Activated naive CD4-positive, alpha-beta T cell treated with anti-CD3 and anti-CD28 coated beads, Interleukin-2, amount 50 U/mL, for 16 hours (primary cell): ENCODE data around the gene CAPZA3.
"Not testable (repeated sequence)": the region's sequence is repeated elsewhere in the genome, so short reads cannot be mapped to it uniquely, and the experiment has no call there.

Experiments
- DNase-seq: peaks from one replicate; pipeline ENCODE4 v3.0.0-alpha.2; 2020

CAPZA3 gene, protein sequence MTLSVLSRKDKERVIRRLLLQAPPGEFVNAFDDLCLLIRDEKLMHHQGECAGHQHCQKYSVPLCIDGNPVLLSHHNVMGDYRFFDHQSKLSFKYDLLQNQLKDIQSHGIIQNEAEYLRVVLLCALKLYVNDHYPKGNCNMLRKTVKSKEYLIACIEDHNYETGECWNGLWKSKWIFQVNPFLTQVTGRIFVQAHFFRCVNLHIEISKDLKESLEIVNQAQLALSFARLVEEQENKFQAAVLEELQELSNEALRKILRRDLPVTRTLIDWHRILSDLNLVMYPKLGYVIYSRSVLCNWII

DNA sequence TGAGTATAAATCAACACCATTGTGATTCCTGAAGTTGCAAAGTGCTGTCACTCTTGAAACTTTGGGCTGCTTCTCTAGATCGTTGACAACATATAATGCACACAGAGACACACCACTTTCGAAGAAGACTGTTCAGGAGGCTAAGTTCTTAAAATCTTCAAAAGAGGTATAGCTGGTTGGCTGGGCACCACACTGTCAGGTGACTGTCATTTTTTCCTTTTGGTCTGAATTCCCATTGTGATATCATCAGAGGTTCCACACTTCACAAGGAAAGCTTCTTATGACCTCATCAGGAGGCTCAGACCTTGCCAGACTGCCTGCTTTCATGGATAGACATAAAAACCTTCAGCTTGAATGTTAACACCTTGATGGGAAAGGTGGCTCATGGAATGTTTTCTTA lies at the start of gene CAPZA3, which contains the start of gene PLCZ1:
TSS of gene CAPZA3 (plus strand) at position 301 of the 400 bp plus-strand sequence. CDS start 150 bp downstream, outside the sequence.
TSS of gene PLCZ1 (minus strand) at position 194 of the 400 bp plus-strand sequence. CDS start 641 bp downstream, outside the sequence.
- no peak for DNase-seq

DNA sequence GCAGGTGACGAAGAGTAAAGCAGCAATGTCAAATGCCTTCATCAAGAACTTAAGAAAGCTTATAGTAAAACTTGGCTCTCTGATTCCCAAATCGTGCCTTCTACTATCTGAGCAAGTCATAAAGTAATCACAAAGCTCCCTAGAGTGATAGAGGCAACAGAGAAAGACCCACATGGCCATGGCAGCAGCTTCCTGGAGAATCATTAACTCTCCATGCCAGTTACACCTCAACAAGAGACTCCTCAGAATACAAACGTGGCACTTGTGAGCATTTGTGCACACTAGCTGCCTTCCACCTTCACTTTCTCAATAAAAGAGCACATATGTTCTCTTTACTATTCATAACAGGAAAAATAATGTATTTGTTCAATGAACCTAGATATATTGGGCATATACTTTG lies 48.1 kb upstream of the CAPZA3 start:
- DNase-seq, result no peak

DNA sequence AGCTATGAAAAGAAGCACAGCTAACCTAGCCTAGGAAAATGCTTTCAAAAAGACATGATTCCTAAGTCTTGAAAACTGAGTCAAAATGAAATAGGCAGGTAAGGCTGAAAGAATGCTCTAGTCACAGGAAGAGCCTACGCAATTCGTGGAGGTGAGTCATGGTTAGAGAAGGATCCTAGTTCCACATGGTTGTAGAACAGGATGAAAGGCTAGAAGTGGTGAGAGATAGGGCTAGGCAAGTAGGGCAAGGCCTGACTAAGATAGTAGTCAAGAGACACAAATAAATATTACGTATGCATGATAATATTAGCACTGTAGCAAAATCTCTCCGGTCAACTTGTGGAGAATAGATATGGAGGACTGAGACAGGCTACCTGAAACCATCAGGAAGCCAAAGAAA lies 47.3 kb upstream of the CAPZA3 start:
- no peak for DNase-seq

DNA sequence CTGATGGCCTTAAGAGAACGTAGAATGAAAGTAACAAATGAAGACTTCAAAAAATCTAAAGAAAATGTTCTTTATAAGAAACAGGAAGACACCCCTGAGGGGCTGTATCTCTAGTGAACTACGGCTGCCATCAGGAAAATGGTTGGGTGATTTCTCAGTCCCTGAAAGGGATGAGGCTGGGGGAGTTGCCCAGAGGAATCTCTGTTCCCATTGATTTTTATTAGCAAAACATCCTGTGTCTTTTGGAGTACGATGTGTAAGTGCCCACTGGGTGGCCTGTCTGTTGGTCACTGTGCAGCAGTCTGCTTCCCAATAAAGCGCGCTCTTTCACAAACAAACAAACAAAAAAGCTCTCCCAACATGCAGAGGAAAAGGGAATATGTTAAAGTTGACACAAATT lies 43.9 kb upstream of the CAPZA3 start:
- not testable (repeated sequence) for DNase-seq

DNA sequence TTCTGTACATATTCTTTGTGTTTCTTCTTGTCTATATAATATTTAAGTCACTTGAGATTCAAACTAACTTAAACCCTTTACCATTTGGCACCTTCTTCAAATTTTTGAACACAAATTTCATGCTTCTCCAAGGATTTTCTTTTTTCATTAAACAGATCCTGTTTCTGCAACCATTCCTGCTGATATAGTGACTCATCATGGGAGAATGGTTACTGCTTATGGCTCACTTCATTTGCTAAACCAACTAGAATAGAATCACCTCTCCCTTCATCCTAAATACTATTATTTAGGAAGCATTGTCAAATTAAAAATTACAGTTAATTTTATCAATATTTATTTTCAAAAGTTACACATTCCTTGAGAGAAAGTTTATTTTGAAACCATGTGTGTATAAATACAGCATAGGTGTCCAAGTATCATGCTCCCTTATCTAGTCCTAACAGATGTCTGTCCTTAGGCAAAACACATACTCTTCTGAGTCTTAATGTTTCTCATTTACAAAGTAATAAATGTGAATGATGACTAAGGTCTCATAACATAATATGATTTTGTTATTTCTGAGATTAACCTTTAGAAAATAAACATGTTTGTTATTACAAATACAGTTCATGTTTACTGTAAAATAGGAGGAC lies 40.8 kb upstream of the CAPZA3 start:
- DNase-seq, result no peak

DNA sequence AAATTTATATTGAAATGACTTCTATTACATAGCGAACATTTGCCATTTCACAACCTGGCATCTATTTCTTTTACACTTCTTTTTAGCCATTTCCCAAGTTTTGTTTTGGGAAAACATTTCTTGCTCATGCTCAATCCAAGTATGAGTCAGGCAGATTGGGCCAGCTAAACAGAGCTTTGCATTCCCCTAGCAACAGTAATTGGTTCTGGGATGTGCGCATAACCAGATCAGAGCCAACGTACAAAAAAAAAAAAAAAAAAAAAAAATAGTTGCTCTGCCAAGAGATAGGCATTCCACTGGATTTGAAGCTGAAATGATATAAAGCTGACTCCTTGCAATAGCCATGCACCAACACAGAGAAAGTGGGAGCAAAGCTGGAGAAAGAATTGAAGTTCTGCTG lies 37.6 kb upstream of the CAPZA3 start:
- no peak for DNase-seq

DNA sequence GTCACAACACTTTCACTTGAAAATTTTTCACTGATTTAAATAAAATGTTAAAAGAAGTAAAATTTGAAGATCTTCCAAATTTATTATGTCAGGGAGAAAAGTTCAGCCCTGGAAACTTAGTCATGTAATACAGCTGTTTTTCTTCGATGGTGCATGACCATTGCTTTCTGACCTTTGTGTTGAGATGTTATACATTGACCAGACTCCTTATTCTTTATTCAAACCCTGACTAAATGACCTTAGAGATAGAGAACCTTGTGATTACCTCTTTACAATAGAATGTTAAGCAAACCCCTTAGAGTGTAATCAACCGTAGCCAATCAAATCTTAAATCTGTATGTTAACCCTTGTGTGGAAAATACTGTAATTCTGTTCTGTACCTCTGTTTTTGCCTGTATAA lies 34.6 kb upstream of the CAPZA3 start:
- no peak for DNase-seq

DNA sequence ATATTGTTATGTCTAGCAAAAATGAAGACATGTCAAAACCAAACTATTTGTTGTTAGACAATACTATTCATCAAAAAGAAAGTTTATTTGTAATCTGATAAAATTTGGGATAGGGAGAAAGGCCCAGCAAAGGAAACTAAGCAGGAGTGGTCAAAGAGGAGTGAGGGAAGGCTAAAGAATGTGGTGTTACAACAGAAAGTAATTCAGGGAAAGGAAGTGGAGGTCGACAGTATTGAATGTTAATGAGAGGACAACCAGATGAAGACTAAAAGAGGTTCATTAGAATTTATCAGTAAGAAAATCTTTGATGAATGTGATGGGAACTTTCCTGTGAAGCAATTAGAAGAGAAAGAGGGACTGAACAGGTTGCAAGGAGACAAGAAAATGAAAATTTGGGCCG lies 34.0 kb upstream of the CAPZA3 start:
- no peak for DNase-seq

DNA sequence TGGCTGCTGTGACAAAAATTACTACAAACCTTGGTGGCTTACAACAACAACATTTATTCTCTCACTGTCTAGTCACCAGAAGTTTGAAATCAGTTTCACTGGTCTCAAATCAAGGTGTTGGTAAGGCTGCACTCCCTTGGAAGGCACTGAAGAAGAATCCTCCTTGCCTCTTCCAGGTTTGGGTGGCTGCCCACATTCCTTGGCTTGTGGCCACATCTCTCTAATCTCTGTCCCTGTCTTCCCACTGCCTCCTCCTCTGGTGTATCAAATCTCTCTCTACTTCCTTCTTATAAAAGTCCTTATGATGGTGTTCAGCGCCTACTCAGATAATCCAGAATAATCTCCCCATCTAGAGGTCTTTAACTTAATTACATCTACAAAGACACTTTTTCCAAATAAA lies 31.1 kb upstream of the CAPZA3 start:
- no peak for DNase-seq

DNA sequence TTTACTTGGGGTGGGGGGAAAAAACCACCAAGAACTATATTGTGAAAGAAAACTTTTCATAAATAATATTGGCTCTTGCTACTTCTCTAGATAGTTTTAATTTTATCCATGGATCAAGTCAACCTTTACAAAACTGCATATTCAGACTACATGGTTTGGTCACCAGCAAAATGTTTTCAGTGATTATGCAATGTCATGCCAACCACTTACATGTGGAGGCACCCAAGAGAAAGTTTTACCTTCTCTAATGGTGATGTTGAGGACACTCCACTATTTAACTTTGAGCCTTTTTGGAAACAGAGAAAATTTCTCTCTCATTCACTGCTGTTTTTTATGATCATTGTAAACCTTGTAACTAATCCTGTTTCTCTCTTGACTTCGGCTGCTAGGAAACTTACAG lies 21.7 kb upstream of the CAPZA3 start:
- DNase-seq, result no peak

DNA sequence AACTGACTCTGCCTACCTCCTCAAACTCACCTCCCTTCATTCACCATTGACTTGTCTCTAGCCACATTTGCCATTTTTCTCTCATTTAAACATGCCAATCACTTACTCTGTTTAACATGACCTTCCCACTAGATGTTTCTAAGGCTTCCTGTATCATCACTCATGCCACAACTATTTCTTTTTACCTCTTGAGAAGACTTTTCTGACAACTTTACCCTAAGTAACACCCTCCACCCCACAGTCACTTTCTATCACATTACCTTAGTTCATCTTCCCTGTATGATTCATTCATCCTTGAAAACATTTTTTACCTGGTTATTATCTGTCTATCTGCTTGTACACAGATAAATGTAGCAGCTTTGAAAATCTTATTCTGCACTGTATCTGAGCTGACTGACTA lies 19.5 kb upstream of the CAPZA3 start:
- DNase-seq, result no peak

DNA sequence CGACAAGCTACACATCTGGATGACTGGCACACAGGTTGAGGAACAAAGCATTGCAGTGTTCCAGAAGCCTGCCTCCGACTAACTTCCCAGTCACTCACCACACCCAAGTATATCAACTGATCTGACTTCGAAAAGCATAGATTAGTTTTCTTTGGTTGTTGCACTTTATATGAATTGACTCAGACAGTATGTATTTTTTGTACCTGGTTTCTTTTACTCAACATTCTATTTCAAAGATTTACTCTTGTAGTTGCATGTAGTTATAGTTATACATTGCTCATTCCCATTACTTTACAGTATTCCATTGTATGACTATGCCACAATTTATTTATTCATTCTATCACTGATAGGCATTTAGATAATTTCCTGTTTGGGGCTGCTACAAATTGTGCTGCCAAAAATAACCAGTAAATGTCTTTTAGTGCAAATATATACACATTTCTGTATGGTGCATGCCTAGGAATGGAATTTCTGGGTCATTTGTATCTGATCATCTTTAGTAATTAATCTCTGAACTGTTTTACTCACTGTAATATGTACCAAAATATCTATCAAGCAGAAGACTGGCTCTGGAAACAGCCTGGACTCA lies 17.9 kb upstream of the CAPZA3 start:
- no peak for DNase-seq

DNA sequence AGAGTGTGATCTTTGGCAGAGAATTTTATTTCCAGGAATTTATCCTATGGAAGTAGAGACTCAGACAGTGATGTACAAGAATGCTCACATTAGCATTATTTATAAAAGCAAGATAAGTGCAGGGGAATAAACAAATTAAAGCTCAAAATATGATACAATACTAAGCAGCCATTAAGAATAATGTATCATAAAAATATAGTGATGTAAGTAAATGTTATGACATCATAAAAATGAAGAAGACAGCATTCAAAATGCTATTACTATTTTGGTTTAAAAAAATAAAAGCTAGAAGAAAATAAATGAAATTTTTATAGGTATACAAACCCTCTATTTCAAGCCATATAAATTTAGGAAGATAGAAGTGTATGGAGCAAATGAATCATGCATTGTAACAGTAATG lies 17.2 kb upstream of the CAPZA3 start:
- DNase-seq, result no peak

DNA sequence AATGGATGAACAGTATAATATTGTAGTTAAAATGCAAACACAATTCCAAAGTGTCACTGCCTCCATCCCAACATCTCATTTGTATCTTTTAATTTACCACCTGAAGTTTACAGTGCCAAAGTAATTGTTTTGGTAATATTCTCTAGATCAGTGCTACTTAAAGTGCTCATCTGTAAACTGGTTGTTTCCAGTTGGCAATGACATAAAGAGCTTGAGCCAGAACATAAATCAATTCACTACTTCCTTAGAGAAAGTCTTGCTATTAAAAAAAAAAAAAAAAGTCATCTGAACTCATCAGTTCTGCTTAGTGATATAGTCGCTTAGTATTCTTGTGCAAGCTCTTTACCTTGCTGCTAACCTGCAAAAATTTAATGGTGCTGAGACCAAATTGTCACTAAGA lies 16.5 kb upstream of the CAPZA3 start:
- DNase-seq, result no peak

DNA sequence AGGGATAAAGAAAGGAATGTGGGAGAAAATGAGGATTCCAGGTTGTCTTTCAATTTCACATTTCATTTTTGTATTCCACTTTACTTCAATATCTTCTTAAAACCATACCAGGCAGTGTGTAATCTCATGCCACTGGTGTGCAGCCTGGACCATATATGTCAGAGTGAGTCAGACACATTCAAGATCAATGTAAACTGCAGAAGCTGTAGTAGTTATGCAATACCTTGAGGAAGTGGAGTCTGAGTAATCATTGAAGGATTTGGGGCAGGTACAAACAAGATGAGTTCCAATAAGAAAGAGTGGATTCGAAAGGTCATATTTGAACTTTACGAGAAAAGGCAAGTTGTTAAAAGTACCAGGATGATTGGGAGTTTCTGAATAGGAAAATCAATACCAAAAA lies 14.2 kb upstream of the CAPZA3 start:
- no peak for DNase-seq

DNA sequence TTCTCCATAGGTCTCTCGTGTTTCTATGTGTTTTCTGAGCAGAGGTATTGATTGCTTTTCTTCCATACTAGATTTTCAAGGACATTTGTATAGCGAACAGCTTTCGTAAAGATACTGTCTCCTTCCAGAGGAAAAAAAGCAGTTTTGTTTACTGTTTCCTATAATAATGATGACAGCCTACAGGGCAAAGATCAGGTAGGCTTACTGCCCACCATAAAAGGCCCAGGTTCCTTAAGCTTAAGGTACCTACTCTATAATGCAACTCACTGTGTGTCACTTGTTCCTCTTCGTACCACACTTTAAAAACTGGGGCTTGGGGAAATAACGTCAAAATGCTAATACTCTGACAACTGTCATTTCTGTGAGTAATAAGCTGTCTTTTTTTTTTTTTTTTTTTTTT lies 6.8 kb upstream of the CAPZA3 start:
- DNase-seq, result no peak

DNA sequence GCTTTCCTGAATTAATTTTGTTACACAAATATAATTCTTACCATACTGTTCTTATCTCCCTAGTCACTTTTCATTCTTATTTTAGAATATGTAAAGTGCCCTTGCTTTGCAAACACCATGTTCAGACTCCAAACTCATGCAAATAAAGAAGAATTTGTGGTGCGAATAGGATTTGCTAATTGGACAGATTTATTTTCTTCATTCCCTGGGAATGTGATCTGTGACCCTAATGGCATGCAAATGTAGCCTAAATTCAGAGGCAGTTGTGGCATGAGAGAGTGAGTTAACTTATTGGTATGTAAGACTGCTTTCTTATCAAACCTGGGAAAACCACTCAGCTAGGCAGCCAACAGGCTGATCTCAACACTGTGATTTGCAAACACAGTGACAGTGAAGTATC lies 10.0 kb downstream of the CAPZA3 start:
- no peak for DNase-seq

DNA sequence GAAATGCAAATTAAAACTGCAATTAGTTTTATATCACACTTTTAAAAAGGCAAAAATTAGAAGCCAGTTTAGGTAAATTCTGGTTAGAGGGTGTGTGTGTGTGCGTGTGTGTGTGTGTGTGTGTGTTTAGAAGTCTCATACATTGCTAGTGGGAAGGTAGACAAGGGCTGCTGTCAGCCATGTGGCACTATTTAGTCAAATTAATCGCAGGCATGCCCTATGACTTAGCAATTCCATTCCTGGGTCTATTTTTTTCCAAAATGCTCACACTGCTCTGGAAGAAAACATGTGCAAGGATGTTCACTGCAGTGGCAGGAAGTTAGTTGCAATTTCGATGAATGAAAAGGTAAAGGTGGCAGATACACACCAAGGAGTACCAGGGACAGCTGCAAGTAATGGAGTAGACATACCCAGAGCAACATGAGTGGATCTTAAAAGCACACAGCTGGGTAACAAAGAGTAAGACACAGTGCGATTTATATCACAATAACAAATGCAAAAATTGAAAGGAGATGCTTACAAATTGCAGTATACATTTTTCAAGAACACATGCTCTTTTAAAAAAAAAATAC lies 11.6 kb downstream of the CAPZA3 start:
- no peak for DNase-seq

DNA sequence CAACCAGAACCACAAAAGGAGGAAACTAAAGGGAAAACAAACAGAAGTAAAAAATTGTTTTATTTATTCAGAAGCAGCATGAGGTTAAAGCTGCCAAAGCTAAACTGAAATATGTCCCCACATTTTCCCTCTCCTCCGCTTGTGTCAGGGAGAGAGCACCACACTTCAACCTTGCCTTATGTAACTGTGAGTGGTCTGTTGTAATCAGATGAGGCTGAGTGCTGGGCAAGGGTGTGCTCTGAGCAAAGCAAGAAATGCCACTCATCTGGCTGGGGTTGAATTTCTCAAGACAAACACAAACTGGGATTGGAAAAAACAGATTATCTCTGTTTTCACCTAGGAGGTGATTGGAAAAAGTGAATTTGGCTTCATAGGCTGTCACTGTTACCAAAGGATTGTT lies 12.2 kb downstream of the CAPZA3 start:
- DNase-seq, result no peak

DNA sequence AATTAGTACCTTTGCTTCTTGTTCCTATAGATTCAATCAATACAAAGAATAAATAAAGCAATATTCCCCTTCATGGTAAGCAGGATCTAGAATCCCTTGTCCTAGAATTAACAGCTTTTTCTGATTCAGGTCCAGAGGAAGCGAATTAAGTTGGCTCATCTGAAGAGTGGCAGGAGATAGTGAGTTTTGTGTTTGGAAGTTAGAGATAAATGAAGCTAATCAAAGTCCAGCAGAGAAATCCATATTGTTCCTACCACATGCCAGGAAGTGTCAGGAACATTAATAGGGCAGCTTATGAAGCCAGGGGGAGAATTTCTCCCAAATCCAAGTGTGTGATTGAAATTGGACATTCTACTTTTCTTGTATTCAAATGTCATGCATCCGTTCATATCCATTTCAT lies 13.9 kb downstream of the CAPZA3 start:
- DNase-seq, result no peak

DNA sequence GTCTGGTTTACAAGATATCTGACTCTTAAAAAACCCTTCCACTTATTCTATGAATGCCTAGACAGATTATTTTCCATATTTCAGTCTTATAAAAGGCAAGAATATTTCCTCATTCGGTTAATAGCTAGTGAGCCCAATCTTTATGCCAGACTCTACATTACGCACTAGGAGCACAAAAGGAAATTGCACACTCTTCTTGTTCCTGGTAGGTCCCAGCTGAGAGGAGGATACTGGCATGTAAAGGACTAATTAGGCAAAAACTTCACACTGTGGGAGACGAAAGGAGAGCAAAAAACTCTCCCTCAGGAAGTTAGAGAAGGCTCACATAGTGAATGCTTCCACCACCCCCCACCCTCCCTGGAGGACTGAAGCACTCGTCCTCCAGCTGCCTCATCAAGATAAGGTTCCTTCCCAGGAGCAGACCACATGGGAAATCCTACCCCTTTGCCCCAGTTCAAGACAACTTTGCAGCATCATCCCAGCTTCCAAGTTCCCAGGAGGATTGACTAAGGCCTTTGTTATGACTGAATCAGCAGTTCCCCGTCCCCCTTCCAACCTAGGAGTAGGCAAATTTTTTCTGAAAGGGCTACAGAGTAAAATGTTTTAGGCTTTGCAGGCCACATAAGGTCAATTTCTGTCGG lies 14.5 kb downstream of the CAPZA3 start:
- no peak for DNase-seq

DNA sequence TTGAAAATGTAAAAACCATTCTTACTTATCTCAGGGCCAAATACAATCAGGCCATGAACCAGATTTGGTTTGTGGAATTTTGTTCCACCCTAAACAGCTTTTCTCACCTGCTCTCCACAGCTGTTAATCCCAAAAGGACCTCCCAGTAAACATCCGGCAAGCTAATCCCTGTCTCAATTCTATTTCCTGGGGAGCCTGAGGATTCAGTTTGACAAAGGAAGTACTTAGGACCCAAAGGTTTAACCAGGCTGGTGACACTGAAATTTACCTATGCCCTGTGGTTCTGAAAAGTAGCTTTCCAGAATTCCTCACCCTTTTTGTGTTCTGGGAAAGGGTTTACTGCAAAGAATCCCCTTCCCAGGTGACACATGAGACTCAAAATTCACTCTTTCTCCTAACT lies 15.0 kb downstream of the CAPZA3 start:
- DNase-seq, result no peak

DNA sequence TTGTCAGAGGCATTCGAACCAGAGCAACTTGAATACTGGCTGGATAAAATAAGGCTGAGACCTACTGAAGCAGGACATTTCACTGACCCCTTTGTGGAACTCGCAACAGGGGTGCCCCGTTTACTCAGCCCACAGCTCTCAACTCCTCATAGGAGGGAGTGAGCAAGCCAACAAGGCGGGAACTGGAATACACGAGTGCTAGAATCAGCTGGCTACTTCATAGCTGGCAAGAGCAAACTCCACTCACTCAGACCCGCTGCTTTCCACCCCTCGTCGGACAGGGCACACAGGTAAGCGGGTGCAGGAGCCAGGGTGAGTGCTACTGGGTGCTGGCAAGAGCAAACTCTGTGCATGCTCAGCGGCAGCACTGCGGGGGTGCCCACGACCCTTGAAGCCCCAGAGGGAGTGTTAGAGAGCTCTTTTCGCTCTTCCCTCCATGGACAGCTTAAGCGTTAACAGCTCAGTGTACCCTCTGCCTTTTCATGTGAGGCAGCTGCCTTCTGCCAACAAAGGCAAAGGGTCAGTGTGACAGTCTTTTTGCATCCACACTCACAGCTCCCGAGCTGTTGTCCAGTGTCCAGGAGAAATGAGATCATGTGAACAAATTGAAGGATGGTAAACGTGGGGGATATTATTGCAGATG lies 15.7 kb downstream of the CAPZA3 start:
- DNase-seq, result no peak
